Neural progenitor cell (in vitro differentiated cells): ENCODE data around the gene PCSK2. TPM values are rescaled to one million over a fixed set of nuclear protein-coding genes. Genes with fewer than 3 reads are reported as not detected.

ENCODE experiments used
- DNase-seq: peaks from one replicate; pipeline ENCODE4 v3.0.0-alpha.2; 2016; ENCODE audit warnings: low spot score
- H2AFZ ChIP-seq: fragments of 200-600 bp; sonication (generic); replicated peaks from 2 replicates; pipeline ENCODE4 v1.6.1; 2016; ENCODE audit warnings: antibody characterized with exemption
- H3F3A ChIP-seq: fragments of 200-600 bp; sonication (generic); 2 replicates; pipeline ENCODE4 v1.6.1; 2016; ENCODE audit warnings: antibody characterized with exemption, low read depth
- H3K27ac ChIP-seq: fragments of 200-600 bp; sonication (generic); 2 replicates; pipeline ENCODE4 v1.5.1; 2016; ENCODE audit warnings: mild to moderate bottlenecking
- H3K27me3 ChIP-seq: fragments of 200-600 bp; sonication (generic); 2 replicates; pipeline ENCODE4 v1.6.1; 2016; ENCODE audit warnings: mild to moderate bottlenecking, moderate library complexity
- H3K36me3 ChIP-seq: fragments of 200-600 bp; sonication (generic); 2 replicates; pipeline ENCODE4 v1.5.1; 2016
- H3K4me1 ChIP-seq: fragments of 200-600 bp; sonication (generic); 2 replicates; pipeline ENCODE4 v1.6.1; 2016; ENCODE audit warnings: mixed run types
- H3K4me2 ChIP-seq: fragments of 200-600 bp; sonication (generic); 2 replicates; pipeline ENCODE4 v1.6.1; 2016
- H3K4me3 ChIP-seq: fragments of 200-600 bp; sonication (generic); 2 replicates; pipeline ENCODE4 v1.5.1; 2016
- H3K79me2 ChIP-seq: fragments of 200-600 bp; sonication (generic); 2 replicates; pipeline ENCODE4 v1.6.1; 2016; ENCODE audit warnings: low read depth
- H3K9ac ChIP-seq: fragments of 200-600 bp; sonication (generic); 2 replicates; pipeline ENCODE4 v1.6.1; 2016
- H3K9me3 ChIP-seq: fragments of 200-600 bp; sonication (generic); 2 replicates; pipeline ENCODE4 v1.5.1; 2016; ENCODE audit warnings: low read depth
- H4K20me1 ChIP-seq: fragments of 200-600 bp; sonication (generic); 2 replicates; pipeline ENCODE4 v1.6.1; 2016; ENCODE audit warnings: low read depth
- H3K27ac Mint-ChIP-seq: 3 replicates; pipeline ENCODE4 v1.8.0; 2021; ENCODE audit warnings: mixed read lengths
- H3K27me3 Mint-ChIP-seq: 2 replicates; pipeline ENCODE4 v1.8.0; 2022; ENCODE audit warnings: low read depth, mild to moderate bottlenecking, inconsistent platforms, moderate library complexity, mixed read lengths; ENCODE audit not compliant: insufficient read depth
- H3K36me3 Mint-ChIP-seq: 3 replicates; pipeline ENCODE4 v1.8.0; 2021; ENCODE audit warnings: mixed read lengths
- H3K4me1 Mint-ChIP-seq: 3 replicates; pipeline ENCODE4 v1.8.0; 2021; ENCODE audit warnings: mixed read lengths
- H3K4me3 Mint-ChIP-seq: 3 replicates; pipeline ENCODE4 v1.8.0; 2021; ENCODE audit warnings: mild to moderate bottlenecking, moderate library complexity, mixed read lengths
- H3K9me3 Mint-ChIP-seq: 3 replicates; pipeline ENCODE4 v1.8.0; 2020; ENCODE audit warnings: mixed read lengths
- CTCF ChIP-seq: fragments of 200-600 bp; sonication (generic); IDR thresholded peaks from 2 replicates; pipeline ENCODE4 v1.5.1; 2017; ENCODE audit warnings: antibody characterized with exemption, mild to moderate bottlenecking
- EZH2 ChIP-seq: fragments of 200-600 bp; sonication (generic); IDR thresholded peaks from 2 replicates; pipeline ENCODE4 v1.6.1; 2017; ENCODE audit warnings: antibody characterized with exemption, mild to moderate bottlenecking, moderate library complexity
- EZH2phosphoT487 ChIP-seq: fragments of 200-600 bp; sonication (generic); IDR thresholded peaks from 2 replicates; pipeline ENCODE4 v1.6.1; 2017; ENCODE audit warnings: antibody characterized with exemption
- total RNA-seq: library from RNA; depleted of rRNA; stranded (reverse); fragments of >200 nt; gene quantifications from 2 replicates; pipeline ENCODE4 v1.2.3, GENCODE V29; 2015; ENCODE audit warnings: low replicate concordance

Gene PCSK2
- total RNA-seq, 1 donor from 2014 or later: 0.07 TPM

GRCh38 chr20:17189976-17190695, 36.7 kb upstream of the PCSK2 start:
- H3K27ac Mint-ChIP-seq: no peak overlapping the region
- H4K20me1 ChIP-seq: no peaks in the 10 kb centered on the region
- no peaks in the 10 kb centered on the region for H3K27me3 Mint-ChIP-seq
- no peaks in the 10 kb centered on the region for H3K4me1 ChIP-seq
- H3K27ac ChIP-seq: no peak overlapping the region
- H3K4me3 Mint-ChIP-seq: no peak overlapping the region
- H2AFZ ChIP-seq: no peak overlapping the region
- TF ChIP-seq CTCF (no peak), EZH2phosphoT487 (no peak), EZH2 (no peak)
- H3K27me3 ChIP-seq: no peaks in the 10 kb centered on the region
- H3K4me3 ChIP-seq: no peak overlapping the region
- peaks cover 4% of the 10 kb centered on the region for H3K4me1 Mint-ChIP-seq
- no peaks in the 10 kb centered on the region for H3F3A ChIP-seq
- no peak overlapping the region for H3K9ac ChIP-seq
- peaks cover 7% of the 10 kb centered on the region for H3K9me3 Mint-ChIP-seq
- no peaks in the 10 kb centered on the region for H3K36me3 ChIP-seq
- no peaks in the 10 kb centered on the region for H3K9me3 ChIP-seq
- no peaks in the 10 kb centered on the region for H3K79me2 ChIP-seq
- peaks cover 2% of the 10 kb centered on the region for H3K36me3 Mint-ChIP-seq
- DNase-seq: no peak
- no peak overlapping the region for H3K4me2 ChIP-seq

GRCh38 chr20:17197041-17197440, 29.8 kb upstream of the PCSK2 start:
- H3K27ac ChIP-seq: no peak overlapping the region
- H3K36me3 Mint-ChIP-seq: no peaks in the 10 kb centered on the region
- no peaks in the 10 kb centered on the region for H3K9me3 Mint-ChIP-seq
- no peaks in the 10 kb centered on the region for H3K27me3 ChIP-seq
- H3K4me1 ChIP-seq: peaks cover 4% of the 10 kb centered on the region
- no peaks in the 10 kb centered on the region for H4K20me1 ChIP-seq
- no peak overlapping the region for H3K27ac Mint-ChIP-seq
- H3K4me3 ChIP-seq: no peak overlapping the region
- H3K4me1 Mint-ChIP-seq: peaks cover under 1% of the 10 kb centered on the region
- DNase-seq: no peak
- H2AFZ ChIP-seq: no peak overlapping the region
- no peaks in the 10 kb centered on the region for H3F3A ChIP-seq
- H3K4me2 ChIP-seq: no peak overlapping the region
- H3K9ac ChIP-seq: no peak overlapping the region
- TF ChIP-seq EZH2 (no peak), EZH2phosphoT487 (no peak), CTCF (no peak)
- H3K36me3 ChIP-seq: no peaks in the 10 kb centered on the region
- H3K79me2 ChIP-seq: no peaks in the 10 kb centered on the region
- no peak overlapping the region for H3K4me3 Mint-ChIP-seq
- H3K27me3 Mint-ChIP-seq: peaks cover 2% of the 10 kb centered on the region
- no peaks in the 10 kb centered on the region for H3K9me3 ChIP-seq

GRCh38 chr20:17202030-17202429, 24.8 kb upstream of the PCSK2 start:
- TF ChIP-seq EZH2 (no peak), CTCF (no peak), EZH2phosphoT487 (no peak)
- H3K27ac ChIP-seq: no peak overlapping the region
- H3K9ac ChIP-seq: no peak overlapping the region
- no peak for DNase-seq
- Mint-ChIP-seq H3K4me3 (no peak overlapping the region), H3K27me3 (peaks cover 4% of the 10 kb centered on the region), H3K27ac (no peak overlapping the region), H3K36me3 (no peaks in the 10 kb centered on the region), H3K9me3 (no peaks in the 10 kb centered on the region), H3K4me1 (peaks cover 9% of the 10 kb centered on the region)
- H3K79me2 ChIP-seq: no peaks in the 10 kb centered on the region
- H3K9me3 ChIP-seq: no peaks in the 10 kb centered on the region
- H2AFZ ChIP-seq: peak overlapping the region; percentile 94
- H3K4me2 ChIP-seq: peak overlapping the region; percentile 69
- H4K20me1 ChIP-seq: no peaks in the 10 kb centered on the region
- peaks cover 14% of the 10 kb centered on the region for H3K4me1 ChIP-seq
- peak overlapping the region; percentile 32 for H3K4me3 ChIP-seq
- H3F3A ChIP-seq: no peaks in the 10 kb centered on the region
- no peaks in the 10 kb centered on the region for H3K36me3 ChIP-seq
- no peaks in the 10 kb centered on the region for H3K27me3 ChIP-seq
